HCT116 (cell line): Measurements from ENCODE around the gene HRH2. TPM values are rescaled to one million over a fixed set of nuclear protein-coding genes. Genes with fewer than 3 reads are reported as not detected.

Source experiments
- ATAC-seq: fragments of 200-7000 bp; cut with Tn5 transposase; 2 replicates; pipeline ENCODE4 v1.9.1; 2020; ENCODE audit warnings: mild to moderate bottlenecking, moderate library complexity
- BruUV-seq: library from RNA; stranded (reverse); fragments of 400-500 nt; replicated peaks from 2 replicates; lab custom pipeline; 2021; lab: Mats Ljungman, UMichigan
- CTCF ChIA-PET: fragments of 300-600 bp; sonication (Branson Sonifier 250); formaldehyde crosslinking; loops from one replicate; lab custom pipeline; 2021; ENCODE audit warnings: antibody characterized with exemption; lab: Charles Lee
- POLR2A ChIA-PET: fragments of 300-600, 350-600 bp; sonication (Branson Sonifier 250); formaldehyde crosslinking; loops from one replicate; lab custom pipeline; 2021; ENCODE audit warnings: antibody characterized with exemption; lab: Charles Lee
- RAD21 ChIA-PET, 2 experiments: fragments of 300-600 bp; sonication (Branson Sonifier 250); formaldehyde crosslinking; loops; one replicate each; lab custom pipeline; 2023; ENCODE audit warnings: low total read pairs in 2 of 2; ENCODE audit not compliant: uncharacterized antibody in 2 of 2, unreplicated experiment in 2 of 2, low non-redundant PET in 1 of 2; lab: Charles Lee
- DNase-seq: peaks from one replicate; pipeline ENCODE4 v3.0.0-alpha.2; 2010; ENCODE audit warnings: low read depth, low spot score
- H2AFZ ChIP-seq: fragments of 200-600 bp; shearing (Covaris generic), sonication (generic); 2 replicates; pipeline ENCODE4 v1.6.1; 2017; ENCODE audit warnings: low read depth, mixed run types, mixed read lengths, antibody characterized with exemption, low read length; ENCODE audit not compliant: poor library complexity, severe bottlenecking
- H3K27ac ChIP-seq: 2 replicates; pipeline ENCODE4 v1.5.1; 2012; ENCODE audit warnings: low read depth, low read length
- H3K27me3 ChIP-seq: fragments of 200-600 bp; sonication (generic); 2 replicates; pipeline ENCODE4 v1.6.1; 2016; ENCODE audit warnings: mixed run types, low read length, mixed read lengths; ENCODE audit not compliant: insufficient read depth
- H3K36me3 ChIP-seq, 2 experiments: fragments of 200-500 bp in 1 of 2; fragments of 200-600 bp in 1 of 2; sonication (Bioruptor generic) in 1 of 2; sonication (generic) in 1 of 2; 2 replicates each; pipeline versions ENCODE4 v1.5.1 to v1.6.1; 2014 to 2016; ENCODE audit warnings: low read length in 2 of 2, inconsistent platforms in 1 of 2, mixed read lengths in 1 of 2, mixed run types in 1 of 2; ENCODE audit not compliant: insufficient read depth in 2 of 2, control insufficient read depth in 1 of 2
- H3K4me1 ChIP-seq, 2 experiments: fragments of 200-600 bp in 1 of 2; sonication (generic) in 1 of 2; 2 replicates each; pipeline versions ENCODE4 v1.5.1 to v1.6.1; 2012 to 2017; ENCODE audit warnings: low read length in 2 of 2, inconsistent platforms in 1 of 2, mild to moderate bottlenecking in 1 of 2, mixed read lengths in 1 of 2, mixed run types in 1 of 2, moderate library complexity in 1 of 2; ENCODE audit not compliant: insufficient read depth in 2 of 2, control insufficient read depth in 1 of 2
- H3K4me2 ChIP-seq: fragments of 200-600 bp; sonication (generic); 2 replicates; pipeline ENCODE4 v1.6.1; 2017; ENCODE audit warnings: mixed run types, low read length, mixed read lengths
- H3K4me3 ChIP-seq, 2 experiments: fragments of 200-600 bp in 1 of 2; sonication (generic) in 1 of 2; replicated peaks in 1 of 2; 2 replicates each; pipeline ENCODE4 v1.5.1; 2011 to 2016; ENCODE audit warnings: low read length in 2 of 2, control low read depth in 1 of 2, low read depth in 1 of 2, mild to moderate bottlenecking in 1 of 2, mixed read lengths in 1 of 2, mixed run types in 1 of 2
- H3K79me2 ChIP-seq: fragments of 200-600 bp; sonication (generic); 2 replicates; pipeline ENCODE4 v1.6.1; 2017; ENCODE audit warnings: mild to moderate bottlenecking, mixed run types, low read length, moderate library complexity, mixed read lengths; ENCODE audit not compliant: insufficient read depth
- H3K9ac ChIP-seq: fragments of 200-600 bp; sonication (generic); 2 replicates; pipeline ENCODE4 v1.6.1; 2016; ENCODE audit warnings: low read length, mixed read lengths
- H3K9me2 ChIP-seq: fragments of 200-600 bp; sonication (generic), shearing (Covaris generic); 2 replicates; pipeline ENCODE4 v1.6.1; 2017; ENCODE audit warnings: mixed run types, mild to moderate bottlenecking, moderate library complexity; ENCODE audit not compliant: insufficient read depth
- H3K9me3 ChIP-seq, 2 experiments: fragments of 200-500 bp in 1 of 2; fragments of 200-600 bp in 1 of 2; sonication (Bioruptor generic) in 1 of 2; sonication (generic) in 1 of 2; 2 replicates each; pipeline ENCODE4 v1.6.1; 2014 to 2017; ENCODE audit warnings: low read length in 2 of 2, mixed read lengths in 2 of 2, inconsistent platforms in 1 of 2, low read depth in 1 of 2, mild to moderate bottlenecking in 1 of 2, mixed run types in 1 of 2, moderate library complexity in 1 of 2; ENCODE audit not compliant: control insufficient read depth in 1 of 2, insufficient read depth in 1 of 2
- H4K20me1 ChIP-seq: fragments of 200-600 bp; sonication (generic), shearing (Covaris generic); 2 replicates; pipeline ENCODE4 v1.6.1; 2017; ENCODE audit warnings: mixed run types, mild to moderate bottlenecking, moderate library complexity; ENCODE audit not compliant: insufficient read depth
- EGR1 ChIP-seq: IDR thresholded peaks from 2 replicates; pipeline ENCODE4 v1.6.1; 2012; ENCODE audit warnings: low read depth
- EZH2 ChIP-seq: fragments of 200-600 bp; sonication (generic); IDR thresholded peaks from 2 replicates; pipeline ENCODE4 v1.6.1; 2017; ENCODE audit warnings: antibody characterized with exemption, mixed run types
- JUND ChIP-seq: IDR thresholded peaks from 2 replicates; pipeline ENCODE4 v1.6.1; 2012
- SRF ChIP-seq: IDR thresholded peaks from 2 replicates; pipeline ENCODE4 v1.6.1; 2012; ENCODE audit warnings: low read depth
- YY1 ChIP-seq: IDR thresholded peaks from 2 replicates; pipeline ENCODE4 v1.6.1; 2011; ENCODE audit warnings: low read length, low read depth, moderate library complexity, mild to moderate bottlenecking; ENCODE audit not compliant: insufficient replicate concordance; ENCODE audit errors: extremely low read depth
- ZFX ChIP-seq: fragments of 450-650 bp; IDR thresholded peaks from 2 replicates; pipeline ENCODE4 v1.6.1; 2017
- intact Hi-C: fragments of 100-400 bp; cut with micrococcal nuclease; formaldehyde crosslinking; loops from 2 replicates; pipeline ENCODE4 v1.10.0; 2022
- total RNA-seq: library from RNA; stranded (reverse); gene quantifications from one replicate; pipeline ENCODE4 v1.2.1, GENCODE V29; 2021; ENCODE audit not compliant: unreplicated experiment
- TF ChIP-seq, protein P1 (sequence below): IDR thresholded peaks from 2 replicates; pipeline ENCODE4 v1.6.1; 2012; ENCODE audit warnings: low read depth
- TF ChIP-seq, protein P2 (sequence below), 3 experiments: fragments of 200-600 bp in 1 of 3; sonication (generic) in 1 of 3; IDR thresholded peaks in 2 of 3; conservative IDR thresholded peaks in 1 of 3; 2 replicates each; pipeline ENCODE4 v1.5.1; 2012 to 2017; ENCODE audit warnings: low read depth in 2 of 3, low read length in 2 of 3, antibody characterized with exemption in 1 of 3, borderline replicate concordance in 1 of 3, control low read depth in 1 of 3, mild to moderate bottlenecking in 1 of 3, mixed read lengths in 1 of 3, mixed run types in 1 of 3, moderate library complexity in 1 of 3; ENCODE audit not compliant: insufficient read depth in 1 of 3
- TF ChIP-seq, protein P3 (sequence below): IDR thresholded peaks from 2 replicates; pipeline ENCODE4 v1.6.1; 2012
- TF ChIP-seq, protein P4 (sequence below): IDR thresholded peaks from 2 replicates; pipeline ENCODE4 v1.6.1; 2012

The HRH2 gene
- total RNA-seq, 1 experiment from 2014 or later = 0.12 TPM

DNA sequence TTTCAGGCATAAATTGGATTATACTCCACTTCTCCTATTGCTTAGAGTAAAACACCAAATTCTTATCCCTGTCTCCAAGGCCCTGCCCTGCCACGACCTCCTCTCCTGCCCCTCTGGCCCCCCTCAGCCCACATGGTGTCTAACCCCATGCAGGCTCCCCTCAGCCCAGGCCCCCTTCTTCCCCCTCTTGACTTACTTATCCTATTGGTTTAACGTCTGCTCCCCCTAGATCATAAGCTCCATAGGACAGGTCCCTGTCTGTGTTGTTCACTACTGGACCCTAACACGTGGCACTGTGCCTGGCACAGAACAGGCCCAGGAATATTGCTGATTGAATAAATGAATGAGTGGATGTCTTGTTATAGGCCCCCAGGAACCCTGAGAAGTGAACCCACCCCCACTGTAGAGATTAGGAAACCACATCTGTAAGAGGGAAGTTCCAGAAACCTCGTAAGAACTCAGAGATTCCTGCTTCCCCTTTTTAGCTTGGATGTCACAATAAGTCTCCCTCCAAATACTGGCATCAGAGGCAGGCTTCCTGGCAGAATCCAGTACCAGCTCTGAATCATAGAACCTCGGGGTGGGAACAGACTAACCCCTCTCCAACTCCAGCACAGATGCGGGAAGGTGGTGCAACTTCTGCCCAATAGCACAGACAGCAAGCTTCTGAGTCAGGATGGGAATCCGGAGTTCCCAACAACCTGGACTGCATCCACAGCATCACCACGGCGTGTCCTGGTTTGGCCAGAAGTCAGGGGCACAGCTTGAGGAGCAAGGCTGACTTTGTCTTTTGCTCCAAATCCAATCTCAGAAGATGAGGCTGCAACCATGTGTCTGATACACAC lies 31.5 kb downstream of the HRH2 start:
- ATAC-seq = no peak
- Histone ChIP-seq H3K9me3 (no peaks in the 10 kb centered on the region), H3K4me2 (no peak overlapping the region), H3K4me1 (no peaks in the 10 kb centered on the region), H3K27me3 (peaks cover 15% of the 10 kb centered on the region; the same call in 1 of the 2 replicates), H3K9me2 (no peaks in the 10 kb centered on the region), H3K79me2 (no peaks in the 10 kb centered on the region), H3K36me3 (no peaks in the 10 kb centered on the region), H2AFZ (no peak overlapping the region), H4K20me1 (no peaks in the 10 kb centered on the region), H3K9ac (no peak overlapping the region), H3K4me3 (no peak overlapping the region), H3K27ac (no peak overlapping the region)
- no TSS peak for BruUV-seq
- CTCF ChIA-PET = interaction anchor here (0.9 to 1.8 kb wide), 3 partner anchors 12 to 158 kb away, joined by 3 to 4 read pairs (median 4); no protein-coding TSS in a partner anchor
- no peak for DNase-seq
- TF ChIP-seq EZH2 (no peak), JUND (no peak), ZFX (no peak), EGR1 (no peak), YY1 (no peak), SRF (no peak)
- TF ChIP-seq, protein P1, sequence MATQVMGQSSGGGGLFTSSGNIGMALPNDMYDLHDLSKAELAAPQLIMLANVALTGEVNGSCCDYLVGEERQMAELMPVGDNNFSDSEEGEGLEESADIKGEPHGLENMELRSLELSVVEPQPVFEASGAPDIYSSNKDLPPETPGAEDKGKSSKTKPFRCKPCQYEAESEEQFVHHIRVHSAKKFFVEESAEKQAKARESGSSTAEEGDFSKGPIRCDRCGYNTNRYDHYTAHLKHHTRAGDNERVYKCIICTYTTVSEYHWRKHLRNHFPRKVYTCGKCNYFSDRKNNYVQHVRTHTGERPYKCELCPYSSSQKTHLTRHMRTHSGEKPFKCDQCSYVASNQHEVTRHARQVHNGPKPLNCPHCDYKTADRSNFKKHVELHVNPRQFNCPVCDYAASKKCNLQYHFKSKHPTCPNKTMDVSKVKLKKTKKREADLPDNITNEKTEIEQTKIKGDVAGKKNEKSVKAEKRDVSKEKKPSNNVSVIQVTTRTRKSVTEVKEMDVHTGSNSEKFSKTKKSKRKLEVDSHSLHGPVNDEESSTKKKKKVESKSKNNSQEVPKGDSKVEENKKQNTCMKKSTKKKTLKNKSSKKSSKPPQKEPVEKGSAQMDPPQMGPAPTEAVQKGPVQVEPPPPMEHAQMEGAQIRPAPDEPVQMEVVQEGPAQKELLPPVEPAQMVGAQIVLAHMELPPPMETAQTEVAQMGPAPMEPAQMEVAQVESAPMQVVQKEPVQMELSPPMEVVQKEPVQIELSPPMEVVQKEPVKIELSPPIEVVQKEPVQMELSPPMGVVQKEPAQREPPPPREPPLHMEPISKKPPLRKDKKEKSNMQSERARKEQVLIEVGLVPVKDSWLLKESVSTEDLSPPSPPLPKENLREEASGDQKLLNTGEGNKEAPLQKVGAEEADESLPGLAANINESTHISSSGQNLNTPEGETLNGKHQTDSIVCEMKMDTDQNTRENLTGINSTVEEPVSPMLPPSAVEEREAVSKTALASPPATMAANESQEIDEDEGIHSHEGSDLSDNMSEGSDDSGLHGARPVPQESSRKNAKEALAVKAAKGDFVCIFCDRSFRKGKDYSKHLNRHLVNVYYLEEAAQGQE = no peak
- TF ChIP-seq, protein P2, sequence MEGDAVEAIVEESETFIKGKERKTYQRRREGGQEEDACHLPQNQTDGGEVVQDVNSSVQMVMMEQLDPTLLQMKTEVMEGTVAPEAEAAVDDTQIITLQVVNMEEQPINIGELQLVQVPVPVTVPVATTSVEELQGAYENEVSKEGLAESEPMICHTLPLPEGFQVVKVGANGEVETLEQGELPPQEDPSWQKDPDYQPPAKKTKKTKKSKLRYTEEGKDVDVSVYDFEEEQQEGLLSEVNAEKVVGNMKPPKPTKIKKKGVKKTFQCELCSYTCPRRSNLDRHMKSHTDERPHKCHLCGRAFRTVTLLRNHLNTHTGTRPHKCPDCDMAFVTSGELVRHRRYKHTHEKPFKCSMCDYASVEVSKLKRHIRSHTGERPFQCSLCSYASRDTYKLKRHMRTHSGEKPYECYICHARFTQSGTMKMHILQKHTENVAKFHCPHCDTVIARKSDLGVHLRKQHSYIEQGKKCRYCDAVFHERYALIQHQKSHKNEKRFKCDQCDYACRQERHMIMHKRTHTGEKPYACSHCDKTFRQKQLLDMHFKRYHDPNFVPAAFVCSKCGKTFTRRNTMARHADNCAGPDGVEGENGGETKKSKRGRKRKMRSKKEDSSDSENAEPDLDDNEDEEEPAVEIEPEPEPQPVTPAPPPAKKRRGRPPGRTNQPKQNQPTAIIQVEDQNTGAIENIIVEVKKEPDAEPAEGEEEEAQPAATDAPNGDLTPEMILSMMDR (IDR thresholded peaks at IDR 0.05 in 2 of 3, conservative IDR thresholded peaks at IDR 0.05 in 1 of 3; ENCODE audit: borderline replicate concordance in 1 of 3, insufficient read depth in 1 of 3, low read depth in 2 of 3, low read length in 2 of 3) = no peak
- TF ChIP-seq, protein P3, sequence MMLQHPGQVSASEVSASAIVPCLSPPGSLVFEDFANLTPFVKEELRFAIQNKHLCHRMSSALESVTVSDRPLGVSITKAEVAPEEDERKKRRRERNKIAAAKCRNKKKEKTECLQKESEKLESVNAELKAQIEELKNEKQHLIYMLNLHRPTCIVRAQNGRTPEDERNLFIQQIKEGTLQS = no peak
- TF ChIP-seq, protein P4, sequence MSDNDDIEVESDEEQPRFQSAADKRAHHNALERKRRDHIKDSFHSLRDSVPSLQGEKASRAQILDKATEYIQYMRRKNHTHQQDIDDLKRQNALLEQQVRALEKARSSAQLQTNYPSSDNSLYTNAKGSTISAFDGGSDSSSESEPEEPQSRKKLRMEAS = no peak
- POLR2A ChIA-PET = no interaction called here
- intact Hi-C loops = no loop called here
- RAD21 ChIA-PET = no interaction called here
